Left ventricle myocardium inferior (tissue), 1 donor: ENCODE measurements around the gene CGRRF1. TPM values are rescaled to one million over a fixed set of nuclear protein-coding genes. Genes with fewer than 3 reads are reported as not detected.
A peak's percentile ranks its signal among the peaks of the same experiment; 100 is the strongest.

Experiments
- DNase-seq: peaks from one replicate; pipeline ENCODE4 v3.0.0-alpha.2; 2020
- H3K27ac ChIP-seq: fragments of 200-600 bp; replicated peaks from 2 replicates; pipeline ENCODE4 v1.8.0; 2021
- H3K27me3 ChIP-seq: fragments of 200-600 bp; 2 replicates; pipeline ENCODE4 v1.8.0; 2021; ENCODE audit warnings: low read depth
- H3K36me3 ChIP-seq: fragments of 200-600 bp; 2 replicates; pipeline ENCODE4 v1.8.0; 2021
- H3K4me1 ChIP-seq: fragments of 200-600 bp; 2 replicates; pipeline ENCODE4 v1.8.0; 2021
- H3K4me3 ChIP-seq: fragments of 200-600 bp; 2 replicates; pipeline ENCODE4 v1.8.0; 2021; ENCODE audit warnings: mild to moderate bottlenecking, moderate library complexity
- H3K9me3 ChIP-seq: fragments of 200-600 bp; replicated peaks from 2 replicates; pipeline ENCODE4 v1.8.0; 2021
- intact Hi-C: fragments of 100-400 bp; cut with micrococcal nuclease; formaldehyde crosslinking; loops from one replicate; pipeline ENCODE4 v1.11.0; 2022
- long read RNA-seq: library from polyadenylated mRNA; unstranded; transcript quantifications from one replicate; pipeline ENCODE4 v2.0.0, GENCODE V29; 2021
- total RNA-seq: library from RNA; stranded (reverse); fragmentation: NEBNext Ultra II Directional; extraction: Animal tissue kit (Norgen Biotek cat#: 25700); gene quantifications from one replicate; pipeline ENCODE4 v1.2.1, GENCODE V29; 2021
- TF ChIP-seq, protein P1 (sequence below): fragments of 200-600 bp; IDR thresholded peaks from 2 replicates; pipeline ENCODE4 v1.8.0; 2021; ENCODE audit warnings: antibody characterized with exemption, mild to moderate bottlenecking, borderline replicate concordance
- donor health status: DM: no; HTN: yes; CAD: no; lungs with severe emphysema.

Gene CGRRF1, protein sequence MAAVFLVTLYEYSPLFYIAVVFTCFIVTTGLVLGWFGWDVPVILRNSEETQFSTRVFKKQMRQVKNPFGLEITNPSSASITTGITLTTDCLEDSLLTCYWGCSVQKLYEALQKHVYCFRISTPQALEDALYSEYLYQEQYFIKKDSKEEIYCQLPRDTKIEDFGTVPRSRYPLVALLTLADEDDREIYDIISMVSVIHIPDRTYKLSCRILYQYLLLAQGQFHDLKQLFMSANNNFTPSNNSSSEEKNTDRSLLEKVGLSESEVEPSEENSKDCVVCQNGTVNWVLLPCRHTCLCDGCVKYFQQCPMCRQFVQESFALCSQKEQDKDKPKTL
- 21.3 TPM for total RNA-seq
- long read RNA-seq, transcript CGRRF1-201 (6 exons, 2,057 nt): major isoform, 15 of 16 reads
- long read RNA-seq, partial matches to known transcripts: 0 of 16 reads
- long read RNA-seq, other reads (novel, unspliced or antisense): 0 of 16 reads

DNA sequence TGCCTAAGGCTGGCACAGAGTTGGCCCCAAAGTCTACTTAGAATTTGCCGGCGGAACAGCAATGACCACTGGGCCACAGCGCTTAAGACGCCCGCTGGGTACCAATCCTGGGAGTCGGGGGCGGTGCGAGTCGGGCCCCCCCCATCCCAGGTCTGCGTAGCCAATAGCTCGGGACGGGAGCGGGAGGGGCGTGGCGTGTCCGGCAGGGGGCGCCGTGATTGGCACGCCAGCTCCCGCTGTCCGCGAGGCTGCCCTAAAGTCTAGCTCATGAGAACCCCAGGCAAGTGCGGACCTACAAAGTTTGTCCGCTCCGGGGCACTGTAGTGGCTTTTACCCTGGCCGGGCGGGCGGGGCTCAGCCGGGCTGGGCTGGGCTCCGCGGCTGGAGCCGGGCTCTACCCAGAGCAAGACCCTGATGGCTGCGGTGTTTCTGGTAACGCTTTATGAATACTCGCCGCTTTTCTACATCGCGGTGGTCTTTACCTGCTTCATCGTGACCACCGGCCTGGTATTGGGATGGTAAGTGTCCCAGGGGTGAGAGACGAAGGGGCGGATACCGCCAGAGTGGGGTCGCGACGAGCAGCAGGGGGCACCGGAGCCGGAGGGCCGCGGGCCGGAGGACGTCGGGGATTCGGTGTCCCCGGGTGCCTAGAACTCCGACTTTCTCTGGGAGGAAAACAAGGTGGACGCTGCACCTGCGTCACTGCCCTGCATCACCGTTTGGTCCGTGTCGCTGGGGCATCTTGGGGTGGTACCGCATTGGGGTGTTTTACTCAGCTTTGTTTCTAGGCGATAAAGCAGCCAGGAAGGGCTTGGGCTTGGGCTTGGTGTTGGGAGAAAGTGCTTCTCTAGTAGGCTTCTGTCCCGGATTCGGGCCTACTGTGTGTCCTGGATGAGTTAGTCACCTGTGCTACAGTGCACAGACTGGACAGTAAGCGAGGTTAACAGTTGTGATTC is at the start of gene CGRRF1:
TSS of gene CGRRF1 (plus strand) at position 361 of the 956 bp plus-strand sequence. CDS start at position 415, 54 bp downstream.
- H3K27ac ChIP-seq: peak within 1 kb of the TSS; percentile 90
- peak within 1 kb of the TSS; percentile 100 for H3K4me3 ChIP-seq
- H3K4me1 ChIP-seq: peaks cover 47% of the 10 kb centered on the region
- DNase-seq: peak; percentile 99
- TF ChIP-seq, protein P1, sequence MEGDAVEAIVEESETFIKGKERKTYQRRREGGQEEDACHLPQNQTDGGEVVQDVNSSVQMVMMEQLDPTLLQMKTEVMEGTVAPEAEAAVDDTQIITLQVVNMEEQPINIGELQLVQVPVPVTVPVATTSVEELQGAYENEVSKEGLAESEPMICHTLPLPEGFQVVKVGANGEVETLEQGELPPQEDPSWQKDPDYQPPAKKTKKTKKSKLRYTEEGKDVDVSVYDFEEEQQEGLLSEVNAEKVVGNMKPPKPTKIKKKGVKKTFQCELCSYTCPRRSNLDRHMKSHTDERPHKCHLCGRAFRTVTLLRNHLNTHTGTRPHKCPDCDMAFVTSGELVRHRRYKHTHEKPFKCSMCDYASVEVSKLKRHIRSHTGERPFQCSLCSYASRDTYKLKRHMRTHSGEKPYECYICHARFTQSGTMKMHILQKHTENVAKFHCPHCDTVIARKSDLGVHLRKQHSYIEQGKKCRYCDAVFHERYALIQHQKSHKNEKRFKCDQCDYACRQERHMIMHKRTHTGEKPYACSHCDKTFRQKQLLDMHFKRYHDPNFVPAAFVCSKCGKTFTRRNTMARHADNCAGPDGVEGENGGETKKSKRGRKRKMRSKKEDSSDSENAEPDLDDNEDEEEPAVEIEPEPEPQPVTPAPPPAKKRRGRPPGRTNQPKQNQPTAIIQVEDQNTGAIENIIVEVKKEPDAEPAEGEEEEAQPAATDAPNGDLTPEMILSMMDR: peak; percentile 79
- H3K27me3 ChIP-seq: no peaks in the 10 kb centered on the region
- peaks cover 3% of the 10 kb centered on the region for H3K36me3 ChIP-seq
- intact Hi-C loops: no loop called here
- peaks cover 3% of the 10 kb centered on the region for H3K9me3 ChIP-seq

DNA sequence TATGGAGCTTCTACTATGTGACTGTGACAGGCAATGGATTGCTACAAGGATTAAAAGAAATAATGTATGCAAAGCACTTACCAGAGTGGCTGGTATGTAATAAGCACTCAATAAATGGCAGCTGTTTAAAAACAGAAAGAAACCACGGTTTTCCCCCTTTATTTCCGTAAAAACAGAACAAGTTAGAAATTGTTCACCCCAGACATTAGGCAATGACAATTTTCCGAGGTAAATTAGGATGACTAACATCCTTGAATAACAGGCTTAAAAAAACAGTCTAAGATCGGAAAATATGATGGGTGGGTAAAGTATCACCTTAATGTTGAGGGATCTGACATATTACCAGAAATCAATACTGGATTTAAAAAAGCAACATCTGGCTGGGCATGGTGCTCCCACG is 47.7 kb upstream of the CGRRF1 start:
- Histone ChIP-seq H3K4me1 (no peaks in the 10 kb centered on the region), H3K27ac (no peak overlapping the region), H3K36me3 (peaks cover 1% of the 10 kb centered on the region), H3K4me3 (no peak overlapping the region), H3K9me3 (peaks cover 3% of the 10 kb centered on the region), H3K27me3 (no peaks in the 10 kb centered on the region)
- intact Hi-C loops: no loop called here
- TF ChIP-seq, protein P1: no peak
- no peak for DNase-seq

DNA sequence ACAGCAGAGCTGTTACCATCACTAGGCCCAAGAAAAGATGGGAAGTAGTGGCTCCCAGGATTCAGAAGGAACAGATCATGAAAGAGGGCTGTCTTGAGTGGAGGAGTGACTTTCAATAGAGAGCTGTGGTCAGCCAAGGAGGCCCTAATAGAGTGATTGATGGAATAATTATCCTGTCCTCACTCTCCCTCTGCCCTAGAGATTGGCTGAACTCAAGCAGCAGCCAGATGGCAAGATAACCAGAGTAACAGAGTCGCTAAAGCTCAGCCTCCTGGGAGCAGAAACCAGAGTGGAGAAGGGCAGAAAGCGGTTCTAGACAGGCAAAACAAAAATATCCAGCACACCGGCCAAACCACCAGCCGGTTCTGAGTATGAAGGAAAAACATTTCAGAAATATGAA is 44.1 kb upstream of the CGRRF1 start:
- no peak for DNase-seq
- Histone ChIP-seq H3K27ac (no peak overlapping the region), H3K4me3 (no peak overlapping the region), H3K9me3 (peaks cover 16% of the 10 kb centered on the region), H3K4me1 (no peaks in the 10 kb centered on the region), H3K27me3 (no peaks in the 10 kb centered on the region), H3K36me3 (peaks cover 18% of the 10 kb centered on the region)
- TF ChIP-seq, protein P1: no peak
- intact Hi-C loops: no loop called here

DNA sequence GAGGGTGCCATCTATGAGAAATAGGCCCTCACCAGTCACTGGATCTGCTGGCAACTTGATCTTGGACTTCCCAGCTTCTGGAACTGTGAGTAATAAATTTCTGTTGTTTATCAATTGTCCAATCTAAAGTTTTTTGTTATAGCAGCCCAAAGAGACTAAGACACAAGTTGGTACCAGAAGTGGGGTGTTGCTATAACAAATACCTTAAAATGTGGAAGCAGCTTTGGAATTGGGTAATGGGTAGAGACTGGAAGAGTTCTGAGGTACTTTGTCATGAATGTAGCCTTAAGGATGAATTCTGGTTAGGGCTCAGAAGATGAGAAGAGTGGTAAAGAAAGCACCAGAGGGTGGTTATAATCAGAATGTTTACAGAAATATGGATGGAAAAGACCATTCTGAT is 42.4 kb upstream of the CGRRF1 start:
- Histone ChIP-seq H3K36me3 (peaks cover 18% of the 10 kb centered on the region), H3K27ac (no peak overlapping the region), H3K9me3 (peaks cover 16% of the 10 kb centered on the region), H3K4me3 (no peak overlapping the region), H3K4me1 (peaks cover 16% of the 10 kb centered on the region), H3K27me3 (no peaks in the 10 kb centered on the region)
- TF ChIP-seq, protein P1: no peak
- intact Hi-C loops: no loop called here
- no peak for DNase-seq

DNA sequence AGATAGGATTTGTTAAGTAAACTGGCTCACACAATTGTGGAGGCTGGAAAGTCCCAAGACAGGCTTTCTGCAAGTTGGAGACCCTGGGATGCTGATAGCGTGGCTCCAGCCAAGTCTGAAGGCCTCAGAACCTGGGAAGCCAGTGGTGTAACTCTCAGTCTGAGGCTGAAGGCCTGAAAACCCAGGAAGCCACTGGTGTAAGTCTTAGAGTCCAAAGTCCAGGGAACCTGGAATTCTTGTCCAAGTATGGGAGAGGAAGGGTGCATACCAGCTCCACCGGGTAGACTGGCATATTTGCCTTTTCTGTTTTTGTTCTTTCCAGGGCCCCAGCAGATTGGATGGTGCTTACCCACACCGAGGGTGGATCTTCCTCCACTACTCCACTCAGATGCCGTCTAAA is 39.0 kb upstream of the CGRRF1 start:
- H3K4me1 ChIP-seq: peaks cover 47% of the 10 kb centered on the region
- no peak overlapping the region for H3K4me3 ChIP-seq
- intact Hi-C loops: no loop called here
- no peaks in the 10 kb centered on the region for H3K27me3 ChIP-seq
- H3K27ac ChIP-seq: no peak overlapping the region
- H3K36me3 ChIP-seq: peaks cover 34% of the 10 kb centered on the region
- peaks cover 16% of the 10 kb centered on the region for H3K9me3 ChIP-seq
- TF ChIP-seq, protein P1: no peak
- no peak for DNase-seq
